Bronchial smooth muscle cell (primary cell): Measurements from ENCODE around the gene CEMIP2. TPM values are rescaled to one million over a fixed set of nuclear protein-coding genes. Genes with fewer than 3 reads are reported as not detected.

Source experiments
- total RNA-seq: library from RNA; depleted of rRNA; stranded (reverse); fragments of >200 nt; gene quantifications from 2 replicates; pipeline ENCODE4 v1.2.1, GENCODE V29; 2014

Gene CEMIP2, protein sequence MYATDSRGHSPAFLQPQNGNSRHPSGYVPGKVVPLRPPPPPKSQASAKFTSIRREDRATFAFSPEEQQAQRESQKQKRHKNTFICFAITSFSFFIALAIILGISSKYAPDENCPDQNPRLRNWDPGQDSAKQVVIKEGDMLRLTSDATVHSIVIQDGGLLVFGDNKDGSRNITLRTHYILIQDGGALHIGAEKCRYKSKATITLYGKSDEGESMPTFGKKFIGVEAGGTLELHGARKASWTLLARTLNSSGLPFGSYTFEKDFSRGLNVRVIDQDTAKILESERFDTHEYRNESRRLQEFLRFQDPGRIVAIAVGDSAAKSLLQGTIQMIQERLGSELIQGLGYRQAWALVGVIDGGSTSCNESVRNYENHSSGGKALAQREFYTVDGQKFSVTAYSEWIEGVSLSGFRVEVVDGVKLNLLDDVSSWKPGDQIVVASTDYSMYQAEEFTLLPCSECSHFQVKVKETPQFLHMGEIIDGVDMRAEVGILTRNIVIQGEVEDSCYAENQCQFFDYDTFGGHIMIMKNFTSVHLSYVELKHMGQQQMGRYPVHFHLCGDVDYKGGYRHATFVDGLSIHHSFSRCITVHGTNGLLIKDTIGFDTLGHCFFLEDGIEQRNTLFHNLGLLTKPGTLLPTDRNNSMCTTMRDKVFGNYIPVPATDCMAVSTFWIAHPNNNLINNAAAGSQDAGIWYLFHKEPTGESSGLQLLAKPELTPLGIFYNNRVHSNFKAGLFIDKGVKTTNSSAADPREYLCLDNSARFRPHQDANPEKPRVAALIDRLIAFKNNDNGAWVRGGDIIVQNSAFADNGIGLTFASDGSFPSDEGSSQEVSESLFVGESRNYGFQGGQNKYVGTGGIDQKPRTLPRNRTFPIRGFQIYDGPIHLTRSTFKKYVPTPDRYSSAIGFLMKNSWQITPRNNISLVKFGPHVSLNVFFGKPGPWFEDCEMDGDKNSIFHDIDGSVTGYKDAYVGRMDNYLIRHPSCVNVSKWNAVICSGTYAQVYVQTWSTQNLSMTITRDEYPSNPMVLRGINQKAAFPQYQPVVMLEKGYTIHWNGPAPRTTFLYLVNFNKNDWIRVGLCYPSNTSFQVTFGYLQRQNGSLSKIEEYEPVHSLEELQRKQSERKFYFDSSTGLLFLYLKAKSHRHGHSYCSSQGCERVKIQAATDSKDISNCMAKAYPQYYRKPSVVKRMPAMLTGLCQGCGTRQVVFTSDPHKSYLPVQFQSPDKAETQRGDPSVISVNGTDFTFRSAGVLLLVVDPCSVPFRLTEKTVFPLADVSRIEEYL (N-terminal part only)
- total RNA-seq: 14.3 and 18.4 TPM in 2 replicates

DNA sequence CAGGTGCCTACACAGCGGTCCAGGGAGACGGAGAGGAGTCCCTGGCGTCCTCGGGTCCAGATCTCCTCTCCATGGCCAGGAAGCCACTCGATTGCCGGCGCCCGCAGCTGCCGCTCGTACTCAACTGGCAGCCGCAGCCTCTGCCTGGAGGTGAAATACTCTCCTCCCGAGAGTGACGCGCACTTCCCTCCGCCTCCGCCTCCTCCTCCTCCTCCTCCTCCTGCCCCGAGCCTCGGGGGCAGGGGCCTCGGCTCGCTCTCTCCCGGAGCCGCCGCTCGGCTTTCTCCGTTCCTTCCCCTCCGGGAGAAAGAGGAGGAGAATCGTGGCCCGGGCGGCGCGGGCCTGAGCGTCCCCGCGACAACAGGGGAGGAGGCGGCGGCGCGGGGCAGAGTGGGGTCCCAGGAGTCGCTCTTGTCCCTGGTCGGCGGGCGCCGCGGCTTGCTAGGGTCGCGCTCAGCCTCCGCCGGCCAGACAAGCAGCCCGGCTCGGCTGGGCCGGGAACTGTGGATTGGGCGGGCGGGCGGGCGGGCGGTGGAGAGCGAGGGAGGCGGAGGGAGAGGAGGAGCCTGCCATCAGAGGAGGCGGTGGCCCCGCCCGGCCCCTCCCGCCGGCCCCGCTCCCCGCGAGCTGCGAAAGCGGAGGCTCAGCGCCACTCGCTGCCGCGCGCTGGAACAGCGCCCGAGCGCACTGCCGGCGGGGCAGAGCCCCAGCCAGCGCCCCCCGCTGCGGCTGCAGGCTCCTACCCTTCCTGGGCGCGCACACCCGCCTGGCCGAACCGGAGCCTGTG lies at the start of gene CEMIP2:
CEMIP2 (minus strand) TSS at position 126 of the 787 bp plus-strand sequence. CDS start 18,140 bp downstream, outside the sequence.

Other genes starting within 250 kb of the CEMIP2 start
- 13.1 and 14.5 TPM in 2 replicates for gene ABHD17B, start 142.7 kb upstream of the CEMIP2 start, total RNA-seq
- gene C9orf85, start 143.1 kb upstream of the CEMIP2 start, total RNA-seq: 11.2 and 12.6 TPM in 2 replicates